Stimulated activated CD8-positive, alpha-beta memory T cell treated with anti-CD3 and anti-CD28 coated beads, Interleukin-2, amount 100 ng/mL, for 1 hour (primary cell): ENCODE measurements around the gene NT5DC2.

ENCODE experiments used
- DNase-seq, 2 donors: peaks; one replicate each; pipeline ENCODE4 v3.0.0-alpha.2; 2020; ENCODE audit warnings: low read depth in 2 of 2

NT5DC2 gene

DNA sequence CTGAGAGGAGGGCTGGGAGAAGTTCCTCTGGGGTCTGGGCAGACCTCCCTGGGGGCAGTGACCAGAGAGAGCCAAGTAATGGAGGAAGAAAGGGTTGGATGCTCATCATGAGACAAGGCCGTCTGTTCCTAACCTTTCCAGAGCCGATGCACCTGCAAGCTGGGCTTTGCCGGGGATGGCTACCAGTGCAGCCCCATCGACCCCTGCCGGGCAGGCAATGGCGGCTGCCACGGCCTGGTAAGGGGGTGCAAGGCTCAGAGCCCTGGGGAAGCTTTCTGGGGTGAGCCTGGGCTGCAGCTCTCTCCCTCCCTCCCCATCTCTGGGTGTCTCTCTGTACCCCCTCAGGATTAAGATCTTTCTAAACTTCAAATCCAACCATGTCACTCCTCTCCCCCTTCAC, 22.1 kb downstream of the NT5DC2 start:
- no peak for DNase-seq

DNA sequence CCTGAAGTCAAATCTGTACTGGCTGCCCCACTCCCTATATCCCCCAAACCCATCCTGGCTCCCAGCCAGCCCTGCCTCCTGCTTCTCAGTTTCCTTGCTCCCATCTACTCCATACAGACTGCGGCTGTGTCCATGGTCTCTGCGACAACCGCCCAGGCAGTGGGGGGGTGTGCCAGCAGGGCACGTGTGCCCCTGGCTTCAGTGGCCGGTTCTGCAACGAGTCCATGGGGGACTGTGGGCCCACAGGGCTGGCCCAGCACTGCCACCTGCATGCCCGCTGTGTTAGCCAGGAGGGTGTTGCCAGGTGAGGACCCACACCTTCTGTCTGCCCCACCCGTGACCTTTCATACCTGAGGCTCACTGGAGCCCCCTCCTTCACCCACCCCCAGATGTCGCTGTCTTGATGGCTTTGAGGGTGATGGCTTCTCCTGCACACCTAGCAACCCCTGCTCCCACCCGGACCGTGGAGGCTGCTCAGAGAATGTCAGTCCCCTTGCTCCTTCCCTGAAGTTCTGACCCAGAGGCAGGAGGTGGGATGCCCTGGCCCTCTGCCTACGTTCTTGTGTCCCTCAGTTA, 23.8 kb downstream of the NT5DC2 start:
- no peak for DNase-seq

- DNase-seq: no peak
Measured at GRCh38 chr3:52507359-52507758, 26.3 kb downstream of the NT5DC2 start.

DNA sequence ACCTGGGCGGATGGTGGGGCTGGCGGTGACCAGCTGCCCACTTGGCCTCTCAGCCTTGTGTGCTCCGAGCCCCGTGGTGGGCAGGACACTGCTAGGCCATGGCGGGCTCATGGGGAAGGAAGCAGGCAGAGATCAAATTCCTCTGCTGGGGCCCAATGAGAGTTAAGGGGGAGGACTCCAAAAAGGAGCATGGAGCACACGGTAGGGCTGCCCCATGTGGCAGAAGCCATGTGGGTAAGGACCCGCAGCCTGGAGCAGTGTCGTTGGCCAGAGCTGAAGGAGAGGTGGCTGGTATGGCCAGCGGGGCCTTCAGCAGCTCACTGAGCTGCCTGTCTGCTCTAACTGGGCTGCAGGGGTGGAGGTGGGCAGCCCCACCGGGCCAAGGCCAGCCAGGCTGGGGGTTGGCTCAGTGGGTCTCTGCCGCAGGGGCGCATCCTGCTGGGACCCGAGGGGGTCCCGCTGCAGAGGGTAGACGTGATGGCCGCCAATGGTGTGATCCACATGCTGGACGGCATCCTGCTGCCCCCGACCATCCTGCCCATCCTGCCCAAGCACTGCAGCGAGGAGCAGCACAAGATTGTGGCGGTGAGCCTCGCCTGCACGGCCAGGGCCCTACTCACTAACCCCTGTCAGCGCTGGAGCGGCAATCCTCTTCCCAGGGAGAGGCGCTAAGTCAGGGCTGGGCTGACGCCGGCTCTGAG, 27.2 kb downstream of the NT5DC2 start:
- no peak for DNase-seq

DNA sequence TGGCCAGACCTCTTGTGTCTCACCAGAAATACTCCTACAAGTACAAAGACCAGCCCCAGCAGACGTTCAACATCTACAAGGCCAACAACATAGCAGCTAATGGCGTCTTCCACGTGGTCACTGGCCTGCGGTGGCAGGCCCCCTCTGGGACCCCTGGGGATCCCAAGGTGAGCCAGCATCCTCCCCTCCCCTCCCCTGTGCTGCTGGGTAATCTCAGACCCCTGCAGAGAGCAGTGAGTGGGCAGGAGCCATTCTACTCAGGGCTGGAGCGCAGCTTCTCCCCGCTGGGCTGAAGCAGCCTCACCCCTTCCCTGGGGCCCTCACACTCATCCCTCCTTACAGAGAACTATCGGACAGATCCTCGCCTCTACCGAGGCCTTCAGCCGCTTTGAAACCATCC, 28.7 kb downstream of the NT5DC2 start:
- DNase-seq: no peak

DNA sequence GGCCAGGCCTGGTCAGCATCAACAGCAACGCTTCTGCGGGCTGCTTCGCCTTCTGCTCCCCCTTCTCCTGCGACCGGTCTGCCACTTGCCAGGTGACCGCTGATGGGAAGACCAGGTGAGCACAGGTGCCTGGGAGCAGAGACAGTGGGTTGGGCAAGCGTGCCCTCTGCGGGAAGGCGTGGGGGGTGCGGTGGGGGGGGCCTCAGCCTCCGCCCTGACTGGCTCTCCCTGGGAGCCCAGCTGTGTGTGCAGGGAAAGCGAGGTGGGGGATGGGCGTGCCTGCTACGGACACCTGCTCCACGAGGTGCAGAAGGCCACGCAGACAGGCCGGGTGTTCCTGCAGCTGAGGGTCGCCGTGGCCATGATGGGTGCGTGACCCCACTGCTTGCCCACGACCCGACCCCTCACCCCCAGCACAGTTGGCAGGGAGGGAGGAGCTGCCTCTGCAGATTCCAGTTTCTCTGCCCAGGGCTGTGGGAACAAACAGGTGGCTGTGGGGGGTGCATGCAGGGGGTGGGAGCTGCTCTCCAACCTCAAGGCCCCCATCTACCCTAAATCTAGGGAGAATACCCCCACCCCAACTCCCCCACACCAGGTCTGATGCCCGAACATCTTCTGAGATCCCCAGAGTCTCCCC, 29.8 kb downstream of the NT5DC2 start:
- DNase-seq: no peak

GRCh38 chr3:52502808-52503350, 30.8 kb downstream of the NT5DC2 start:
- DNase-seq: no peak

- no peak for DNase-seq
Measured at GRCh38 chr3:52502001-52502400, 31.7 kb downstream of the NT5DC2 start.

- DNase-seq: no peak
Measured at GRCh38 chr3:52501046-52501445, 32.6 kb downstream of the NT5DC2 start.

DNA sequence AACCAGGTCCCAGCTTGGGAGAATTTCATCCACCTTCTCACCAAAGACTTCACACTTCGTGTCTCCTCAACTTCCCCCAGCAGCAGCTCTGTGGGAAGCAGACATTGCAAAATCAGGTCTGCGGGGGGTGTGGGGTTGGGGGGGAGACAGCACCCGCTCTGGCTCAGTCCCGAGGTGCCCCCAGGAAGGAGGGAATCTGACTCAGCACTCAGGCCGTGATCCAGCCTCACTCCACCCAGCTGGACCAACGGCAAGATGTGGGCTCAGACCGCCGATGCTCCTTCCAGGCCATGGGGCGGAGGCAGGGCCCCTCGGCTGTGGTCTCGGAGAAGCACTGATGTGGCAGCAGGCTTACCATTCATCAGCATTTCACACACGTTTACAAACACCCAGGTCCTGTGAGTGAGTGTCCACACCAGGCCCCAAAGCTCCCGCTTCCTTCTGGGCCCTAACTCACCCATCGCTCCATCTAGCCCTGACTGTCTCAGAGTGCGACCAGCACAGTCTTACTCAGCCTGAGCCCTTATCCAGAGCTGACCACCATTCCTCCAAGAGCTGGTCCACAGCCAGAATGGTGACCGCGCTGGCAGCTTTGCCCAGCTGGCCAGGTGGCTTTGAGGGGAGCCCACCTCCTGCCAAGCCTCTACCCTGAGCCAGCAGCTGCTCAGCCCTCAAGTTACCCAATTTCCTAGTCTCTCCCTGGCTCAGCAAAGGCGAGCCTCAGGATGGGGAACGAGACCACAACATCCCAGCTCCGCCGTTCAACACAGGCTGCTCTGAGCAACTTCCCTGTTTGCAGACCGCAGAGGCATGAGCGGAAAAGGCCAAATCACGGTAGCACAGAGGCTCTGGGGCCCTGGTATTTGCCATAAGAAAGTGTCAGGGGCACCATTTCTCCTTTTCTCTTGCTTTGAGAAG, 35.3 kb downstream of the NT5DC2 start:
- DNase-seq: no peak

- no peak for DNase-seq
Measured at GRCh38 chr3:52495777-52496602, 37.7 kb downstream of the NT5DC2 start.

DNA sequence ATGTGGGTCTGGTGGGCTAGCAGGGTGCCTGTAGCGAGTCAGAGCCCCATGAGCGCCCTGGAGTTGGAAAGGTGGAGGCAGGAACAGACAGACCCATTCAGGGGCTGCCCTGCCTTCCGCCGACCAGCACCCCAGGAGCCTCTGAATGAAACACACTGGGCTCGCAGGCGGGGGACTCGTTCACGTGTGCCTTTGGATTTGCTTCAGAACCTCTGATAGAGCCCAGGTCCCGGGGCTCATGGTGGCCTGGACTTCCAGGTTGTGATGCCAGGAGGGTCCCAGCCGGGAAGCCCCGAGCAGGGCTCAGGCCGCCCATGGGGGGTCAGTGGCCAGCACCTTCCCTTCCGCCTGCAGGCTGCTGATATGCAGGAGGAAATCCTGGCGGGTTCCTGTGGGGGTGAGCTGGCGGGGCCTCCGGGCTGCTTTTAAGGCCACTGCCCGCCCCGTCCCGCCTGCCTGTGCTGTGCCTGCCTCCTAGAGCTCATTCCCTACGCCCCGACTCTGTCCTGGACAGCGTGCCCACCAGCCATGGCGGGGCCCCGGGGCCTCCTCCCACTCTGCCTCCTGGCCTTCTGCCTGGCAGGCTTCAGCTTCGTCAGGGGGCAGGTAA, 38.7 kb downstream of the NT5DC2 start, which contains the start of gene STAB1:
STAB1 (plus strand) TSS at position 453 of the 610 bp plus-strand sequence; CDS start at position 529, 76 bp downstream.
- no peak for DNase-seq

GRCh38 chr3:52494445-52494844, 39.2 kb downstream of the NT5DC2 start:
- no peak for DNase-seq

- no peak for DNase-seq
Measured at GRCh38 chr3:52493232-52494017, 40.2 kb downstream of the NT5DC2 start.

GRCh38 chr3:52492059-52492458, 41.6 kb downstream of the NT5DC2 start:
- no peak for DNase-seq

DNA sequence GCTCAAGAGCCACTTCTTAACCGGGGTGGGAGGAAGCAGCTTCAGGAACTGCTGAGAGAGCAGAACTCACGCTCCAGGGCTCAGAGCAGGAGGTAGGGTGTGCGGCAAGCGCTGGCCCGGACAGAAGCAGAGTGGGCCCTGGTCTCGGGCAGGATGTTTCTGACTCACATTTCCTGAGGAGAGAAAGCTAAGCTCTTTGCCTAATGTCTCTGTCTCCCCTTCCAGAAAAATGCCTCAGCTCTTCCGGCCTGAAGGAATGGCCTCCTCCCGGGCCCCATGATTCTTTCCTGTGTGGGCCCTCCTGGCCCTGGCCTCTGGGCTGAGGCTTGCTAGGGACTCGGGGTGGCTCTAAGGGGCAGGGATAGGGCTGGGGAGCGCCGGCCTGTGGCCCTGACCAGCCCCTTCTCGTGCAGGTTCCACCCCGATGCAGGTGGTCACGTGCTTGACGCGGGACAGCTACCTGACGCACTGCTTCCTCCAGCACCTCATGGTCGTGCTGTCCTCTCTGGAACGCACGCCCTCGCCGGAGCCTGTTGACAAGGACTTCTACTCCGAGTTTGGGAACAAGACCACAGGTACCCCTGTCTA, 42.6 kb downstream of the NT5DC2 start:
- no peak for DNase-seq

GRCh38 chr3:52490035-52490938, 43.4 kb downstream of the NT5DC2 start:
- no peak for DNase-seq

DNA sequence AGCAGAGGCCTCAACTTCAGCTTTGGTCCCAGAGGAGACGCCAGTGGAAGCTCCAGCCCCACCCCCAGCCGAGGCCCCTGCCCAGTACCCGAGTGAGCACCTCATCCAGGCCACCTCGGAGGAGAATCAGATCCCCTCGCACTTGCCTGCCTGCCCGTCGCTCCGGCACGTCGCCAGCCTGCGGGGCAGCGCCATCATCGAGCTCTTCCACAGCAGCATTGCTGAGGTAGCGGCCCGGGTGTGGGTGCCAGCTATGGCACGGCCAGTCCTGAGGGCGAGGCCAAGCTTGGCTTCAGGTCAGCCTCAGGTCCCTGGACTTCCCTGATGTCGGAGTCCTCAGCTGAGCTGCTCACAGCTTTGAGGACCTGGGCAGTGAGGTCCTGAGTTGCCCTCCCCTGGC, 44.2 kb downstream of the NT5DC2 start:
- DNase-seq: no peak
